SK-N-SH (cell line): ENCODE data around the gene NHERF2. TPM values are rescaled to one million over a fixed set of nuclear protein-coding genes. Genes with fewer than 3 reads are reported as not detected.

Experiments used
- CTCF ChIA-PET: fragments of 300-600, 350-600 bp; formaldehyde crosslinking; extraction: SDS; loops from one replicate; lab custom pipeline; 2021; lab: Yijun Ruan, JAX
- POLR2A ChIA-PET: fragments of 350-600 bp; sonication (Branson Sonifier 250); formaldehyde crosslinking; extraction: SDS; loops from one replicate; lab custom pipeline; 2020; ENCODE audit warnings: antibody characterized with exemption, inconsistent platforms; lab: Yijun Ruan, JAX
- DNase-seq: peaks from one replicate; pipeline ENCODE4 v3.0.0; 2012
- H2AFZ ChIP-seq: fragments of 200-600 bp; sonication (generic); 2 replicates; pipeline ENCODE4 v1.8.1; 2016; ENCODE audit warnings: antibody characterized with exemption, mild to moderate bottlenecking, low read depth
- H3F3A ChIP-seq: fragments of 200-600 bp; sonication (generic); replicated peaks from 2 replicates; pipeline ENCODE3; 2016; ENCODE audit warnings: antibody characterized with exemption, mild to moderate bottlenecking; ENCODE audit not compliant: insufficient read depth
- H3K27ac ChIP-seq, 2 experiments: fragments of 200-500 bp in 1 of 2; fragments of 200-600 bp in 1 of 2; sonication (Bioruptor generic) in 1 of 2; sonication (generic), shearing (Covaris generic) in 1 of 2; 2 replicates each; pipeline versions ENCODE4 v1.5.1 to v1.6.1; 2014 to 2016; ENCODE audit warnings: low read depth in 2 of 2, inconsistent platforms in 1 of 2, low read length in 1 of 2, mild to moderate bottlenecking in 1 of 2, mixed read lengths in 1 of 2
- H3K27me3 ChIP-seq: fragments of 200-600 bp; sonication (generic), shearing (Covaris generic); 2 replicates; pipeline ENCODE4 v1.6.1; 2016; ENCODE audit warnings: mixed run types; ENCODE audit not compliant: insufficient read depth
- H3K36me3 ChIP-seq, 2 experiments: fragments of 200-500 bp in 1 of 2; fragments of 200-600 bp in 1 of 2; sonication (Bioruptor generic) in 1 of 2; sonication (generic) in 1 of 2; replicated peaks in 1 of 2; 2 replicates each; pipeline versions ENCODE3 to v1.5.1; 2014 to 2016; ENCODE audit warnings: low read length in 1 of 2, mild to moderate bottlenecking in 1 of 2; ENCODE audit not compliant: insufficient read depth in 2 of 2, control insufficient read depth in 1 of 2
- H3K4me1 ChIP-seq, 2 experiments: fragments of 200-500 bp in 1 of 2; fragments of 200-600 bp in 1 of 2; sonication (Bioruptor generic) in 1 of 2; sonication (generic), shearing (Covaris generic) in 1 of 2; 2 replicates each; pipeline versions ENCODE4 v1.5.1 to v1.6.1; 2014 to 2016; ENCODE audit warnings: low read depth in 1 of 2, low read length in 1 of 2, mixed run types in 1 of 2; ENCODE audit not compliant: insufficient read depth in 2 of 2, control insufficient read depth in 1 of 2
- H3K4me2 ChIP-seq: fragments of 200-600 bp; sonication (generic), shearing (Covaris generic); 2 replicates; pipeline ENCODE4 v1.6.1; 2017; ENCODE audit warnings: mixed run types
- H3K4me3 ChIP-seq, 2 experiments: fragments of 200-500 bp in 1 of 2; fragments of 200-600 bp in 1 of 2; sonication (Bioruptor generic) in 1 of 2; sonication (generic), shearing (Covaris generic) in 1 of 2; 2 replicates each; pipeline versions ENCODE4 v1.5.1 to v1.8.1; 2014 to 2016; ENCODE audit warnings: low read depth in 2 of 2, inconsistent platforms in 1 of 2, low read length in 1 of 2, mild to moderate bottlenecking in 1 of 2, mixed read lengths in 1 of 2, moderate library complexity in 1 of 2
- H3K79me2 ChIP-seq: fragments of 200-600 bp; sonication (generic); 2 replicates; pipeline ENCODE4 v1.8.1; 2017; ENCODE audit warnings: mild to moderate bottlenecking; ENCODE audit not compliant: insufficient read depth
- H3K9ac ChIP-seq: fragments of 200-600 bp; sonication (generic); 2 replicates; pipeline ENCODE4 v1.6.1; 2017; ENCODE audit warnings: mixed run types
- H3K9me2 ChIP-seq: fragments of 200-600 bp; sonication (generic); 2 replicates; pipeline ENCODE4 v1.6.1; 2017; ENCODE audit warnings: mixed run types
- H3K9me3 ChIP-seq: fragments of 200-600 bp; sonication (generic); 2 replicates; pipeline ENCODE4 v1.6.1; 2017; ENCODE audit warnings: mixed run types, mild to moderate bottlenecking, moderate library complexity
- H4K20me1 ChIP-seq: fragments of 200-600 bp; sonication (generic); 2 replicates; pipeline ENCODE4 v1.6.1; 2017; ENCODE audit warnings: mild to moderate bottlenecking, mixed run types; ENCODE audit not compliant: insufficient read depth
- CHD2 ChIP-seq: fragments of 150-350 bp; IDR thresholded peaks from 2 replicates; pipeline ENCODE4 v1.6.1; 2018; ENCODE audit warnings: low read length; ENCODE audit not compliant: partially characterized antibody
- ELF1 ChIP-seq: IDR thresholded peaks from 2 replicates; pipeline ENCODE4 v1.4.0; 2012
- EP300 ChIP-seq, 2 experiments: IDR thresholded peaks; 2 replicates each; pipeline versions ENCODE4 v1.4.0 to v1.6.1; 2012; ENCODE audit warnings: borderline replicate concordance in 1 of 2, low read depth in 1 of 2, low read length in 1 of 2
- FOXJ3 ChIP-seq: sonication (generic); formaldehyde crosslinking; IDR thresholded peaks from 2 replicates; pipeline ENCODE4 v1.5.1; 2020; ENCODE audit warnings: mild to moderate bottlenecking, missing genetic modification reagents
- GATA2 ChIP-seq: sonication (generic); formaldehyde crosslinking; IDR thresholded peaks from 2 replicates; pipeline ENCODE4 v1.5.0; 2020; ENCODE audit warnings: mild to moderate bottlenecking, missing genetic modification reagents
- JUND ChIP-seq: IDR thresholded peaks from 2 replicates; pipeline ENCODE4 v1.4.0; 2012
- PBX3 ChIP-seq: IDR thresholded peaks from 2 replicates; pipeline ENCODE4; 2012
- POLR2AphosphoS5 ChIP-seq: IDR thresholded peaks from 2 replicates; pipeline ENCODE4 v1.6.1; 2012; ENCODE audit warnings: low read depth, low read length
- RAD21 ChIP-seq: IDR thresholded peaks from 2 replicates; pipeline ENCODE4 v1.6.1; 2012; ENCODE audit warnings: mild to moderate bottlenecking, low read length
- RCOR1 ChIP-seq: fragments of 150-350 bp; IDR thresholded peaks from 2 replicates; pipeline ENCODE4 v1.6.1; 2017; ENCODE audit warnings: antibody characterized with exemption, low read length
- RXRA ChIP-seq: IDR thresholded peaks from 2 replicates; pipeline ENCODE4 v1.4.0; 2012; ENCODE audit warnings: low read depth, mild to moderate bottlenecking, borderline replicate concordance
- SIN3A ChIP-seq: IDR thresholded peaks from 2 replicates; pipeline ENCODE4 v1.6.1; 2012; ENCODE audit warnings: low read depth, mild to moderate bottlenecking, low read length, moderate library complexity, borderline replicate concordance
- SMC3 ChIP-seq: IDR thresholded peaks from 2 replicates; pipeline ENCODE4 v1.6.1; 2012; ENCODE audit warnings: low read depth, low read length, improper control_type of control experiment
- TCF12 ChIP-seq: IDR thresholded peaks from 2 replicates; pipeline ENCODE4 v1.4.0; 2012
- TEAD4 ChIP-seq: IDR thresholded peaks from 2 replicates; pipeline ENCODE4 v1.4.0; 2012; ENCODE audit warnings: mild to moderate bottlenecking, borderline replicate concordance; ENCODE audit not compliant: insufficient read depth
- YY1 ChIP-seq: IDR thresholded peaks from 2 replicates; pipeline ENCODE4 v1.4.0; 2012; ENCODE audit warnings: low read depth, mild to moderate bottlenecking
- WGBS: methylation state at CpG from one replicate; pipeline ENCODE4 v1.1.6; 2017; ENCODE audit warnings: low lambda C conversion rate; 5-methylcytosine and 5-hydroxymethylcytosine counted together
- polyA plus RNA-seq, 3 experiments: library from polyadenylated mRNA; depleted of rRNA; stranded (reverse); fragments of >200 nt; gene quantifications; 2 replicates each; pipeline ENCODE4 v1.2.3, GENCODE V29; 2012

NHERF2 gene
- polyA plus RNA-seq, 1 of the 3 experiments (the other 2 are of a cell fraction): 53.8 TPM

- Histone ChIP-seq H2AFZ (no peak overlapping the region), H3K27me3 (no peaks in the 10 kb centered on the region), H3K79me2 (no peaks in the 10 kb centered on the region), H3K4me1 (no peaks in the 10 kb centered on the region), H3K36me3 (peaks cover 0 to 88% of the 10 kb centered on the region in 2 experiments), H3K9me3 (no peaks in the 10 kb centered on the region), H4K20me1 (no peaks in the 10 kb centered on the region), H3F3A (peaks cover 4% of the 10 kb centered on the region), H3K9me2 (no peaks in the 10 kb centered on the region), H3K4me3 (no peak overlapping the region), H3K9ac (no peak overlapping the region), H3K27ac (no peak overlapping the region), H3K4me2 (no peak overlapping the region)
- no peak for DNase-seq
- no peak for TF ChIP-seq POLR2AphosphoS5
- no peak for TF ChIP-seq RCOR1
- TF ChIP-seq FOXJ3 (CRISPR knock-in tag): no peak
- TF ChIP-seq JUND: no peak
- TF ChIP-seq TCF12: no peak
- TF ChIP-seq CHD2: no peak
- TF ChIP-seq SIN3A: no peak
- ChIA-PET POLR2A (no interaction called here), CTCF (no interaction called here)
- WGBS: 93% methylated on average over 9 of the region's 16 CpGs
Observed at GRCh38 chr16:2082983-2083364, 56.3 kb downstream of the NHERF2 start.

GRCh38 chr16:2083409-2083808 is 56.7 kb downstream of the NHERF2 start:
- WGBS: 80% methylated on average over 1 of the region's 19 CpGs
- DNase-seq: no peak
- Histone ChIP-seq H3K27me3 (no peaks in the 10 kb centered on the region), H3K4me1 (no peaks in the 10 kb centered on the region), H3F3A (peaks cover 4% of the 10 kb centered on the region), H3K9me2 (no peaks in the 10 kb centered on the region), H3K79me2 (no peaks in the 10 kb centered on the region), H3K9me3 (no peaks in the 10 kb centered on the region), H3K9ac (no peak overlapping the region), H3K4me2 (no peak overlapping the region)
- POLR2A ChIA-PET: no interaction called here
- TF ChIP-seq YY1: no peak
- TF ChIP-seq PBX3: no peak
- no peak for TF ChIP-seq GATA2
- TF ChIP-seq, all 33 proteins: peak for 0
- CTCF ChIA-PET: no interaction called here
- Histone ChIP-seq H3K36me3 (peaks cover 0 to 88% of the 10 kb centered on the region in 2 experiments), H3K27ac (no peak overlapping the region; a peak in 1 of 4 replicates), H2AFZ (no peak overlapping the region), H3K4me3 (no peak overlapping the region), H4K20me1 (no peaks in the 10 kb centered on the region)

- H3K4me1 ChIP-seq: no peaks in the 10 kb centered on the region; a peak in 1 of 4 replicates
- H3F3A ChIP-seq: peaks cover 8% of the 10 kb centered on the region
- H3K4me3 ChIP-seq: no peak overlapping the region
- peaks cover 0 to 88% of the 10 kb centered on the region in 2 experiments for H3K36me3 ChIP-seq
- WGBS: 96% methylated on average over 18 of the region's 44 CpGs
- no peaks in the 10 kb centered on the region for H3K9me2 ChIP-seq
- no peak overlapping the region; a peak in 1 of 4 replicates for H3K27ac ChIP-seq
- H3K79me2 ChIP-seq: no peaks in the 10 kb centered on the region
- no peaks in the 10 kb centered on the region for H3K27me3 ChIP-seq
- no peak overlapping the region for H2AFZ ChIP-seq
- no peak overlapping the region for H3K4me2 ChIP-seq
- peaks cover 6% of the 10 kb centered on the region; the same call in 1 of the 2 replicates for H4K20me1 ChIP-seq
- H3K9me3 ChIP-seq: no peaks in the 10 kb centered on the region
- no peak overlapping the region for H3K9ac ChIP-seq
- CTCF ChIA-PET: interaction anchor here (0.9 to 2.1 kb wide), 2 partner anchors 56 to 80 kb away, joined by 4 to 7 read pairs; no protein-coding TSS in a partner anchor
- POLR2A ChIA-PET: interaction anchor here (0.7 kb wide), 1 partner anchor 71 kb away, joined by 3 read pairs; the partner anchor contains the start of gene TRAF7
- no peak for DNase-seq
- TF ChIP-seq POLR2AphosphoS5 (no peak), ELF1 (no peak), RXRA (no peak), TEAD4 (no peak), GATA2 (no peak), JUND (no peak), CHD2 (no peak), RAD21 (no peak), EP300 (IDR thresholded peaks at IDR 0.05; ENCODE audit: borderline replicate concordance in 1 of 2, low read depth in 1 of 2, low read length in 1 of 2) (no peak), PBX3 (no peak), SMC3 (no peak)
Observed at GRCh38 chr16:2083876-2084780, 57.4 kb downstream of the NHERF2 start.
